Endothelial cell (in vitro differentiated cells): ENCODE data around the gene TAP1. TPM values are rescaled to one million over a fixed set of nuclear protein-coding genes. Genes with fewer than 3 reads are reported as not detected.

Experiments used
- DNase-seq: peaks from one replicate; pipeline ENCODE4 v3.0.0; 2021; ENCODE audit warnings: low spot score
- H3K27ac Mint-ChIP-seq: one replicate; pipeline ENCODE4 v1.8.0; 2021; ENCODE audit warnings: mixed read lengths, inconsistent platforms; ENCODE audit not compliant: unreplicated experiment
- H3K27me3 Mint-ChIP-seq: one replicate; pipeline ENCODE4 v1.8.0; 2021; ENCODE audit warnings: mild to moderate bottlenecking, moderate library complexity, mixed read lengths, inconsistent platforms; ENCODE audit not compliant: unreplicated experiment
- H3K36me3 Mint-ChIP-seq: one replicate; pipeline ENCODE4 v1.8.0; 2021; ENCODE audit warnings: mild to moderate bottlenecking, low read depth, mixed read lengths, inconsistent platforms; ENCODE audit not compliant: unreplicated experiment
- H3K4me1 Mint-ChIP-seq: one replicate; pipeline ENCODE4 v1.8.0; 2021; ENCODE audit warnings: mild to moderate bottlenecking, mixed read lengths, inconsistent platforms; ENCODE audit not compliant: unreplicated experiment
- H3K4me3 Mint-ChIP-seq: one replicate; pipeline ENCODE4 v1.8.0; 2021; ENCODE audit warnings: mild to moderate bottlenecking, mixed read lengths, inconsistent platforms; ENCODE audit not compliant: unreplicated experiment
- H3K9me3 Mint-ChIP-seq: one replicate; pipeline ENCODE4 v1.8.0; 2021; ENCODE audit warnings: mixed read lengths, inconsistent platforms; ENCODE audit not compliant: unreplicated experiment
- total RNA-seq: library from RNA; stranded (reverse); fragmentation: NEBNext Ultra II Directional; extraction: Animal tissue kit (Norgen Biotek cat#: 25700); gene quantifications from one replicate; pipeline ENCODE4 v1.2.1, GENCODE V29; 2021; ENCODE audit not compliant: unreplicated experiment
- TF ChIP-seq, protein P1 (sequence below): fragments of 200-600 bp; sonication (generic); IDR thresholded peaks from one replicate; pipeline ENCODE4 v1.5.0; 2021; ENCODE audit warnings: antibody characterized with exemption; ENCODE audit not compliant: unreplicated experiment

Gene TAP1
- total RNA-seq, 1 donor from 2014 or later = 1.6 TPM

- no peak for DNase-seq
- Mint-ChIP-seq H3K36me3 (no peaks in the 10 kb centered on the region), H3K27me3 (peaks cover 13% of the 10 kb centered on the region), H3K9me3 (no peaks in the 10 kb centered on the region), H3K4me1 (peaks cover 14% of the 10 kb centered on the region), H3K27ac (no peak overlapping the region), H3K4me3 (no peak overlapping the region)
- TF ChIP-seq, protein P1, sequence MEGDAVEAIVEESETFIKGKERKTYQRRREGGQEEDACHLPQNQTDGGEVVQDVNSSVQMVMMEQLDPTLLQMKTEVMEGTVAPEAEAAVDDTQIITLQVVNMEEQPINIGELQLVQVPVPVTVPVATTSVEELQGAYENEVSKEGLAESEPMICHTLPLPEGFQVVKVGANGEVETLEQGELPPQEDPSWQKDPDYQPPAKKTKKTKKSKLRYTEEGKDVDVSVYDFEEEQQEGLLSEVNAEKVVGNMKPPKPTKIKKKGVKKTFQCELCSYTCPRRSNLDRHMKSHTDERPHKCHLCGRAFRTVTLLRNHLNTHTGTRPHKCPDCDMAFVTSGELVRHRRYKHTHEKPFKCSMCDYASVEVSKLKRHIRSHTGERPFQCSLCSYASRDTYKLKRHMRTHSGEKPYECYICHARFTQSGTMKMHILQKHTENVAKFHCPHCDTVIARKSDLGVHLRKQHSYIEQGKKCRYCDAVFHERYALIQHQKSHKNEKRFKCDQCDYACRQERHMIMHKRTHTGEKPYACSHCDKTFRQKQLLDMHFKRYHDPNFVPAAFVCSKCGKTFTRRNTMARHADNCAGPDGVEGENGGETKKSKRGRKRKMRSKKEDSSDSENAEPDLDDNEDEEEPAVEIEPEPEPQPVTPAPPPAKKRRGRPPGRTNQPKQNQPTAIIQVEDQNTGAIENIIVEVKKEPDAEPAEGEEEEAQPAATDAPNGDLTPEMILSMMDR = no peak
Observed at GRCh38 chr6:32840604-32841246, 12.8 kb downstream of the TAP1 start.

DNA sequence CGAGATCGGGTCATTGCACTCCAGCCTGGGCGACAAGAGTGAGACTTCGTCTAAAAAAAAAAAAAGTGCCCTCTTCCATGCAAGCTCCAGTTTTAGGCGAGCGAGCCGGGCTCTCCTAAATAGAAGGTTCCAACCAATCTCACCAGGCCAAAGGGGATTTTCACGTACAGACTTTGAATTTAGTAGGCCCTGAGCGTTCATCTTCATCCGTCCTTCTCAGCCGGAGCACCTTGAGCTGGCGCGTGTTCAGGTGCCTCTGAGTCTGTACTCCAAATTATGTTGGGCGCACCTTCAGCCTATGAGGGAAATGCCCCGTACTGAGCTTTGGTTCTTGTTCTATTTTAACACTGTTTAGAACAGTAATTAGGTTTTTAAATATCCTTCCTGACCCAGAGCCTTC is 14.1 kb downstream of the TAP1 start:
- TF ChIP-seq, protein P1 = no peak
- Mint-ChIP-seq H3K36me3 (no peaks in the 10 kb centered on the region), H3K27ac (no peak overlapping the region), H3K27me3 (peaks cover 14% of the 10 kb centered on the region), H3K9me3 (no peaks in the 10 kb centered on the region), H3K4me1 (peaks cover 14% of the 10 kb centered on the region), H3K4me3 (no peak overlapping the region)
- DNase-seq = no peak

GRCh38 chr6:32838114-32838958 is 15.2 kb downstream of the TAP1 start, which contains the start of gene TAP2:
TAP2 (minus strand) TSS chr6:32838739; CDS start chr6:32838233, 506 bp downstream.
- no peaks in the 10 kb centered on the region for H3K36me3 Mint-ChIP-seq
- H3K27ac Mint-ChIP-seq = no peak within 1 kb of the TSS
- DNase-seq = peak; percentile 98
- TF ChIP-seq, protein P1 = peak; percentile 72
- H3K4me3 Mint-ChIP-seq = peak within 1 kb of the TSS; percentile 87
- H3K4me1 Mint-ChIP-seq = peaks cover 8% of the 10 kb centered on the region
- no peaks in the 10 kb centered on the region for H3K9me3 Mint-ChIP-seq
- H3K27me3 Mint-ChIP-seq = peaks cover 12% of the 10 kb centered on the region

DNA sequence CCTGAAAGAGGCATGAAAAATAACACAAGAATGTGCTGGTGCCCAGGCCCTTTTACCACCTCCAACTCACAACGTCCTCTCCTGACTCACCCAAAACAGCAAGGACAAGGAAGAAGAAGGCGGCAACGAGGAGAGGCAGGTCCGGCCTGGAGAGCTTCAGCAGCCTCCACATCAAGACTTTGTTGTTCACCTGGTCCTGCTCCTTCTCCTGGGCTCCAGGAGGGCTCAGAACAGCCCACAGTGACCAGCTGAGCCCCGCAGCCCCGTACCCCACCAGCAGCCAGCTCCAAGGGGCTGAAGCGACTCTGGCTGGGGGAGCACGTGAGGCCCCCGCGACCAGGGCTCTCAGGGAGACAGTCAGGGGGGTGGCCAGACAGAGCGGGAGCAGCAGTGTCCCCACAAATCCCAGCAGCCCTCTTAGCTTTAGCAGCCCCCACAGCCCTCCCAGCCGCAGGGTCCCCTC is 15.8 kb downstream of the TAP1 start:
- TF ChIP-seq, protein P1 = no peak
- Mint-ChIP-seq H3K4me1 (peaks cover 8% of the 10 kb centered on the region), H3K9me3 (no peaks in the 10 kb centered on the region), H3K4me3 (peak overlapping the region; percentile 87), H3K36me3 (no peaks in the 10 kb centered on the region), H3K27ac (no peak overlapping the region), H3K27me3 (peaks cover 11% of the 10 kb centered on the region)
- no peak for DNase-seq

DNA sequence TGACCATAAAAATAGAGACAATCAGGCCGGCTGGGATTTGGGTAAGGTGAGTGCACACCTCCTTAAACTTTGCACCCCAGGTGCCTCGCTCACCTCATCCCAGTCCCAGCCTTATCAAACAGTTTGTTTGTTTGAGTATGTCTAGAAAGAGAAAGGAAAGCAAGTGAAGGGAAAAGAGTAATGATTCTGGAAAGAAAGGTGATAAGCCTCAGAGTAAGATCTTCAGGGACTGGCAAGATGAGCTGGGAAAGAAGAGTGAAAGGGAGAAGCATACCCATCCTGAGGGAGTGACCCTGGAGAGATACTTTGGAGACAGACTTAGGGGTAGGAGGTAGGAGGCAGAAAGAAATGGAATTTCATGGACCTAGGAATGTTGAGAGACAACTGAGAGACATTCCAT is 16.6 kb downstream of the TAP1 start:
- H3K27ac Mint-ChIP-seq = peak overlapping the region; percentile 34
- no peaks in the 10 kb centered on the region for H3K9me3 Mint-ChIP-seq
- TF ChIP-seq, protein P1 = no peak
- H3K27me3 Mint-ChIP-seq = peaks cover 12% of the 10 kb centered on the region
- DNase-seq = no peak
- H3K4me1 Mint-ChIP-seq = peaks cover 8% of the 10 kb centered on the region
- peak overlapping the region; percentile 87 for H3K4me3 Mint-ChIP-seq
- no peaks in the 10 kb centered on the region for H3K36me3 Mint-ChIP-seq
